NCI-H2081 (cell line): ENCODE data around the gene ANKRD39.
"Not testable (repeated sequence)": the region's sequence is repeated elsewhere in the genome, so short reads cannot be mapped to it uniquely, and the experiment has no call there.

ENCODE experiments used
- DNase-seq, 2 experiments: peaks; one replicate each; lab custom pipeline; 2025; lab: John Stamatoyannopoulos, UW

Gene ANKRD39

GRCh38 chr2:96808176-96808837 is 49.5 kb downstream of the ANKRD39 start:
- no peak for DNase-seq

- no peak for DNase-seq
These were observed 50.7 kb downstream of the ANKRD39 start for GRCh38 chr2:96807127-96807471.

- DNase-seq = peak in 1 of 2 experiments; percentile 12
These were observed 51.2 kb downstream of the ANKRD39 start for GRCh38 chr2:96806468-96807126.

- not testable (repeated sequence) for DNase-seq
These were observed 51.9 kb downstream of the ANKRD39 start for GRCh38 chr2:96805946-96806345.

GRCh38 chr2:96804986-96805385 is 52.8 kb downstream of the ANKRD39 start:
- no peak for DNase-seq

- DNase-seq = no peak
These were observed 55.1 kb downstream of the ANKRD39 start for GRCh38 chr2:96802721-96803120.

GRCh38 chr2:96801786-96802595 is 55.8 kb downstream of the ANKRD39 start:
- no peak for DNase-seq

GRCh38 chr2:96801005-96801785 is 56.6 kb downstream of the ANKRD39 start:
- peak; percentile 40 to 65 for DNase-seq

- DNase-seq = no peak
These were observed 57.5 kb downstream of the ANKRD39 start for GRCh38 chr2:96800061-96801004.

- no peak for DNase-seq
These were observed 58.2 kb downstream of the ANKRD39 start for GRCh38 chr2:96799623-96799935.

GRCh38 chr2:96798733-96799622 is 58.8 kb downstream of the ANKRD39 start:
- DNase-seq = no peak
